Colonic mucosa (tissue), 4 donors: ENCODE data around the gene PDE3A. TPM values are rescaled to one million over a fixed set of nuclear protein-coding genes. Genes with fewer than 3 reads are reported as not detected.

Experiments used
- DNase-seq: peaks from one replicate; pipeline ENCODE4 v3.0.0-alpha.2; 2020
- H3K27ac ChIP-seq: fragments of 200-600 bp; one replicate; pipeline ENCODE4 v1.8.0; 2021
- H3K27me3 ChIP-seq: fragments of 200-600 bp; one replicate; pipeline ENCODE4 v1.8.0; 2021
- H3K36me3 ChIP-seq: fragments of 200-600 bp; one replicate; pipeline ENCODE4 v1.8.0; 2021
- H3K4me1 ChIP-seq: fragments of 200-600 bp; one replicate; pipeline ENCODE4 v1.8.0; 2021; ENCODE audit warnings: mild to moderate bottlenecking
- H3K4me3 ChIP-seq: fragments of 200-600 bp; one replicate; pipeline ENCODE4 v1.8.0; 2021
- H3K9ac ChIP-seq, 2 donors: one replicate each; pipeline ENCODE4 v1.7.0; 2013; ENCODE audit warnings: control low read depth in 2 of 2, low read depth in 2 of 2, low read length in 2 of 2
- H3K9me3 ChIP-seq: fragments of 200-600 bp; one replicate; pipeline ENCODE4 v1.8.0; 2021
- CTCF ChIP-seq: fragments of 200-600 bp; IDR thresholded peaks from one replicate; pipeline ENCODE4 v1.8.0; 2022; ENCODE audit warnings: antibody characterized with exemption, mild to moderate bottlenecking
- intact Hi-C: fragments of 100-400 bp; cut with DNase I; formaldehyde crosslinking; loops from one replicate; pipeline ENCODE4 v1.14.1; 2022
- total RNA-seq, 2 donors: library from RNA; stranded (reverse); fragmentation: NEBNext Ultra II Directional in 1 of 2; extraction: Animal tissue kit (Norgen Biotek cat#: 25700) in 1 of 2; gene quantifications; one replicate each; pipeline ENCODE4 v1.2.1, GENCODE V29; 2021
- donor health status: healthy.
- donor health status: DM: no; HTN: no; CAD: no.
- donor health status: DM: no; HTN: no; CAD: no.

Gene PDE3A
- total RNA-seq, 2 donors from 2014 or later, result 32.1 to 50.6 TPM

- no peak for DNase-seq
- H3K9ac ChIP-seq, result no peak overlapping the region
Observed at GRCh38 chr12:20492251-20492760, 124.0 kb downstream of the PDE3A start.

GRCh38 chr12:20493934-20494333, 125.6 kb downstream of the PDE3A start:
- no peak for TF ChIP-seq CTCF
- DNase-seq, result no peak
- Histone ChIP-seq H3K27me3 (no peaks in the 10 kb centered on the region), H3K4me1 (no peaks in the 10 kb centered on the region), H3K27ac (no peak overlapping the region), H3K9ac (no peak overlapping the region), H3K36me3 (no peaks in the 10 kb centered on the region), H3K4me3 (no peak overlapping the region), H3K9me3 (no peaks in the 10 kb centered on the region)
- intact Hi-C loops, result no loop called here

More at GRCh38 chr12:20492251-20492760, 124.0 kb downstream of the PDE3A start:
- Histone ChIP-seq H3K36me3 (no peaks in the 10 kb centered on the region), H3K4me3 (no peak overlapping the region), H3K9me3 (no peaks in the 10 kb centered on the region), H3K4me1 (no peaks in the 10 kb centered on the region), H3K27me3 (no peaks in the 10 kb centered on the region), H3K27ac (no peak overlapping the region)
- TF ChIP-seq CTCF, result no peak
- intact Hi-C loops, result no loop called here

GRCh38 chr12:20494851-20495250, 126.5 kb downstream of the PDE3A start:
- Histone ChIP-seq H3K27me3 (no peaks in the 10 kb centered on the region), H3K4me1 (no peaks in the 10 kb centered on the region), H3K9ac (no peak overlapping the region), H3K27ac (no peak overlapping the region), H3K9me3 (no peaks in the 10 kb centered on the region), H3K4me3 (no peak overlapping the region), H3K36me3 (no peaks in the 10 kb centered on the region)
- intact Hi-C loops, result no loop called here
- TF ChIP-seq CTCF, result no peak
- no peak for DNase-seq

GRCh38 chr12:20495997-20496396, 127.7 kb downstream of the PDE3A start:
- Histone ChIP-seq H3K4me3 (no peak overlapping the region), H3K27ac (no peak overlapping the region), H3K36me3 (no peaks in the 10 kb centered on the region), H3K9me3 (no peaks in the 10 kb centered on the region), H3K4me1 (no peaks in the 10 kb centered on the region), H3K27me3 (no peaks in the 10 kb centered on the region), H3K9ac (no peak overlapping the region)
- intact Hi-C loops, result no loop called here
- DNase-seq, result no peak
- no peak for TF ChIP-seq CTCF

- intact Hi-C loops, result no loop called here
- TF ChIP-seq CTCF, result no peak
Observed at GRCh38 chr12:20497707-20498106, 129.4 kb downstream of the PDE3A start.

More at GRCh38 chr12:20497707-20498106, 129.4 kb downstream of the PDE3A start:
- no peak overlapping the region for H3K9ac ChIP-seq
- H3K4me1 ChIP-seq, result no peaks in the 10 kb centered on the region
- H3K9me3 ChIP-seq, result no peaks in the 10 kb centered on the region
- no peak overlapping the region for H3K27ac ChIP-seq
- no peak for DNase-seq
- H3K27me3 ChIP-seq, result no peaks in the 10 kb centered on the region
- no peak overlapping the region for H3K4me3 ChIP-seq
- H3K36me3 ChIP-seq, result no peaks in the 10 kb centered on the region
